ENCODE data around the gene FAM117B. TPM values are rescaled to one million over a fixed set of nuclear protein-coding genes. Genes with fewer than 3 reads are reported as not detected.

Gene FAM117B
- polyA plus RNA-seq, 1 donor (not counting 4 experiments of a cell fraction or from before 2014, with no cell fraction given), result 1.9 TPM

- H3K27me3 ChIP-seq (ENCODE audit: control insufficient read depth, extremely low read depth, insufficient read depth, low read length), result no peaks in the 10 kb centered on the region
- DNase-seq (ENCODE audit: low read depth, low spot score), result no peak
- H3K9ac ChIP-seq (ENCODE audit: control insufficient read depth, extremely low read depth, insufficient read depth, low read length), result no peak overlapping the region
- no peak overlapping the region for H3K4me3 ChIP-seq (ENCODE audit: control insufficient read depth in 2 of 3, extremely low read depth in 1 of 3, insufficient read depth in 2 of 3, low read depth in 1 of 3, low read length in 3 of 3)
- no peak for FAIRE-seq
- no peaks in the 10 kb centered on the region for H3K9me3 ChIP-seq (ENCODE audit: control insufficient read depth, low read depth, low read length)
- no peak overlapping the region for H2AFZ ChIP-seq (ENCODE audit: control insufficient read depth, low read length)
- H3K27ac ChIP-seq (ENCODE audit: control insufficient read depth, insufficient read depth, low read length), result no peak overlapping the region
- no peaks in the 10 kb centered on the region for H3K36me3 ChIP-seq (ENCODE audit: control insufficient read depth in 2 of 2, extremely low read depth in 1 of 2, insufficient read depth in 2 of 2, low read length in 2 of 2)
- H4K20me1 ChIP-seq (ENCODE audit: control insufficient read depth, extremely low read depth, insufficient read depth, low read length), result no peaks in the 10 kb centered on the region
- TF ChIP-seq, protein P1, sequence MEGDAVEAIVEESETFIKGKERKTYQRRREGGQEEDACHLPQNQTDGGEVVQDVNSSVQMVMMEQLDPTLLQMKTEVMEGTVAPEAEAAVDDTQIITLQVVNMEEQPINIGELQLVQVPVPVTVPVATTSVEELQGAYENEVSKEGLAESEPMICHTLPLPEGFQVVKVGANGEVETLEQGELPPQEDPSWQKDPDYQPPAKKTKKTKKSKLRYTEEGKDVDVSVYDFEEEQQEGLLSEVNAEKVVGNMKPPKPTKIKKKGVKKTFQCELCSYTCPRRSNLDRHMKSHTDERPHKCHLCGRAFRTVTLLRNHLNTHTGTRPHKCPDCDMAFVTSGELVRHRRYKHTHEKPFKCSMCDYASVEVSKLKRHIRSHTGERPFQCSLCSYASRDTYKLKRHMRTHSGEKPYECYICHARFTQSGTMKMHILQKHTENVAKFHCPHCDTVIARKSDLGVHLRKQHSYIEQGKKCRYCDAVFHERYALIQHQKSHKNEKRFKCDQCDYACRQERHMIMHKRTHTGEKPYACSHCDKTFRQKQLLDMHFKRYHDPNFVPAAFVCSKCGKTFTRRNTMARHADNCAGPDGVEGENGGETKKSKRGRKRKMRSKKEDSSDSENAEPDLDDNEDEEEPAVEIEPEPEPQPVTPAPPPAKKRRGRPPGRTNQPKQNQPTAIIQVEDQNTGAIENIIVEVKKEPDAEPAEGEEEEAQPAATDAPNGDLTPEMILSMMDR (optimal IDR thresholded peaks at IDR 0.05 in 1 of 3, IDR thresholded peaks at IDR 0.05 in 1 of 3, conservative IDR thresholded peaks at IDR 0.05 in 1 of 3; ENCODE audit: extremely low read depth in 1 of 3, insufficient read depth in 2 of 3, low read length in 3 of 3), result no peak
- no peak for TF ChIP-seq EZH2 (IDR thresholded peaks at IDR 0.05; ENCODE audit: low read length)
- no peaks in the 10 kb centered on the region for H3K9me1 ChIP-seq (ENCODE audit: control insufficient read depth, extremely low read depth, insufficient read depth, low read length)
- dilution Hi-C loops (cut with MboI; ENCODE audit: extremely low pct_ligation_motif_present, low sequenced_read_pairs), result no loop called here
- H3K4me2 ChIP-seq (ENCODE audit: control insufficient read depth, extremely low read depth, insufficient read depth, low read depth, low read length), result no peak overlapping the region
- H3K4me1 ChIP-seq (ENCODE audit: control insufficient read depth, extremely low read depth, insufficient read depth, low read length), result no peaks in the 10 kb centered on the region
- no peaks in the 10 kb centered on the region for H3K79me2 ChIP-seq (ENCODE audit: control insufficient read depth, insufficient read depth, low read length)
Measured at GRCh38 chr2:202765436-202765835, 130.7 kb downstream of the FAM117B start.

GRCh38 chr2:202768273-202768672 lies 133.5 kb downstream of the FAM117B start:
- DNase-seq (ENCODE audit: low read depth, low spot score), result no peak
- H3K4me2 ChIP-seq (ENCODE audit: control insufficient read depth, extremely low read depth, insufficient read depth, low read depth, low read length), result no peak overlapping the region
- FAIRE-seq, result no peak
- TF ChIP-seq, protein P1 (optimal IDR thresholded peaks at IDR 0.05 in 1 of 3, IDR thresholded peaks at IDR 0.05 in 1 of 3, conservative IDR thresholded peaks at IDR 0.05 in 1 of 3; ENCODE audit: extremely low read depth in 1 of 3, insufficient read depth in 2 of 3, low read length in 3 of 3), result no peak
- no peak for TF ChIP-seq EZH2 (IDR thresholded peaks at IDR 0.05; ENCODE audit: low read length)
- H3K4me1 ChIP-seq (ENCODE audit: control insufficient read depth, extremely low read depth, insufficient read depth, low read length), result no peaks in the 10 kb centered on the region
- H2AFZ ChIP-seq (ENCODE audit: control insufficient read depth, low read length), result no peak overlapping the region
- H3K9me3 ChIP-seq (ENCODE audit: control insufficient read depth, low read depth, low read length), result no peaks in the 10 kb centered on the region
- no peaks in the 10 kb centered on the region for H3K9me1 ChIP-seq (ENCODE audit: control insufficient read depth, extremely low read depth, insufficient read depth, low read length)
- H3K27ac ChIP-seq (ENCODE audit: control insufficient read depth, insufficient read depth, low read length), result no peak overlapping the region
- H4K20me1 ChIP-seq (ENCODE audit: control insufficient read depth, extremely low read depth, insufficient read depth, low read length), result no peaks in the 10 kb centered on the region
- no peak overlapping the region for H3K4me3 ChIP-seq (ENCODE audit: control insufficient read depth in 2 of 3, extremely low read depth in 1 of 3, insufficient read depth in 2 of 3, low read depth in 1 of 3, low read length in 3 of 3)
- dilution Hi-C loops (cut with MboI; ENCODE audit: extremely low pct_ligation_motif_present, low sequenced_read_pairs), result no loop called here
- H3K27me3 ChIP-seq (ENCODE audit: control insufficient read depth, extremely low read depth, insufficient read depth, low read length), result no peaks in the 10 kb centered on the region
- H3K36me3 ChIP-seq (ENCODE audit: control insufficient read depth in 2 of 2, extremely low read depth in 1 of 2, insufficient read depth in 2 of 2, low read length in 2 of 2), result no peaks in the 10 kb centered on the region
- no peak overlapping the region for H3K9ac ChIP-seq (ENCODE audit: control insufficient read depth, extremely low read depth, insufficient read depth, low read length)
- no peaks in the 10 kb centered on the region for H3K79me2 ChIP-seq (ENCODE audit: control insufficient read depth, insufficient read depth, low read length)
